HepG2 (cell line): Measurements from ENCODE around the gene ARHGEF1. TPM values are rescaled to one million over a fixed set of nuclear protein-coding genes. Genes with fewer than 3 reads are reported as not detected.

Experiments
- CSRNP1 ChIP-seq: sonication (generic); formaldehyde crosslinking; IDR thresholded peaks from 2 replicates; pipeline ENCODE4 v1.8.1; 2023; ENCODE audit warnings: mild to moderate bottlenecking, missing genetic modification reagents
- HOXA3 ChIP-seq: sonication (generic); formaldehyde crosslinking; IDR thresholded peaks from 2 replicates; pipeline ENCODE4 v1.5.0; 2020; ENCODE audit warnings: missing genetic modification reagents
- MZF1 ChIP-seq: sonication (generic); formaldehyde crosslinking; IDR thresholded peaks from 2 replicates; pipeline ENCODE4 v1.8.1; 2023; ENCODE audit warnings: mild to moderate bottlenecking, missing genetic modification reagents, borderline replicate concordance
- POGK ChIP-seq: sonication (generic); formaldehyde crosslinking; conservative IDR thresholded peaks from 2 replicates; pipeline ENCODE4 v1.8.0; 2022; ENCODE audit warnings: mild to moderate bottlenecking, moderate library complexity, missing genetic modification reagents
- POLR2G ChIP-seq: fragments of 200-400 bp; formaldehyde crosslinking; IDR thresholded peaks from 2 replicates; pipeline ENCODE4 v1.6.1; 2018; ENCODE audit warnings: mild to moderate bottlenecking, low read depth, low read length, moderate library complexity
- TAF15 ChIP-seq: fragments of 200-400 bp; formaldehyde crosslinking; IDR thresholded peaks from one replicate; pipeline ENCODE4 v1.6.1; 2018; ENCODE audit warnings: mild to moderate bottlenecking, low read depth, low read length; ENCODE audit not compliant: poor library complexity, severe bottlenecking
- ZBTB44 ChIP-seq: sonication (generic); formaldehyde crosslinking; IDR thresholded peaks from 2 replicates; pipeline ENCODE4 v1.4.0; 2020; ENCODE audit warnings: missing genetic modification reagents
- polyA plus RNA-seq, 8 experiments: library from polyadenylated mRNA; depleted of rRNA in 3 of 8; stranded (reverse) in 7 of 8; unstranded in 1 of 8; fragments of >200 nt; fragmentation: Illumina TruSeq in 4 of 8; extraction: Trizol in 4 of 8; gene quantifications; 2 replicates each; pipeline versions ENCODE4 v1.2.1 to v1.2.3, GENCODE V29; 2011 to 2016; ENCODE audit warnings: low read depth in 4 of 8, missing spikeins in 1 of 8, mixed read lengths in 1 of 8; ENCODE audit not compliant: insufficient read depth in 1 of 8
- total RNA-seq, 5 experiments: library from RNA; depleted of rRNA; stranded (reverse); fragments of >200 nt; fragmentation: Illumina TruSeq; extraction: Trizol; gene quantifications; 2 replicates each; pipeline ENCODE4 v1.2.3, GENCODE V29; 2016; ENCODE audit warnings: low read depth in 1 of 5

ARHGEF1 gene
- total and polyA plus RNA-seq, 2 of the 13 experiments (the other 11 are each of a cell fraction or from before 2014, with no cell fraction given) = 33.7 to 34.7 TPM

- TF ChIP-seq HOXA3 (CRISPR knock-in tag) (no peak), TAF15 (no peak), POGK (no peak), CSRNP1 (CRISPR knock-in tag) (no peak), POLR2G (peak; percentile 37; the same call in 1 of the 2 replicates), MZF1 (CRISPR knock-in tag) (no peak), ZBTB44 (CRISPR knock-in tag) (no peak)
- TF ChIP-seq, all 625 proteins: peak for 9
Observed at GRCh38 chr19:41861116-41861768, 21.7 kb upstream of the ARHGEF1 start (continued).
